ENCODE results near the gene WEE1. TPM values are rescaled to one million over a fixed set of nuclear protein-coding genes. Genes with fewer than 3 reads are reported as not detected.

The WEE1 gene
- total and polyA plus RNA-seq, 10 of the 15 experiments (the other 5 are each of a cell fraction or from before 2014, with no cell fraction given), result 13.8 to 69.5 (median 45.4) TPM

- peak; percentile 52; the same call in 1 of the 2 replicates for TF ChIP-seq CREB1 (IDR thresholded peaks at IDR 0.05; ENCODE audit: low read depth)
- no peak for TF ChIP-seq NKRF (conservative IDR thresholded peaks at IDR 0.05)
- TF ChIP-seq MYB (IDR thresholded peaks at IDR 0.05; ENCODE audit: borderline replicate concordance, low read depth, low read length), result no peak
- no peak for TF ChIP-seq POLR2AphosphoS5 (IDR thresholded peaks at IDR 0.05; ENCODE audit: low read length)
- TF ChIP-seq PRDM15 (CRISPR knock-in tag; IDR thresholded peaks at IDR 0.05), result no peak
- TF ChIP-seq RELA (IDR thresholded peaks at IDR 0.05; ENCODE audit: borderline replicate concordance, partially characterized antibody), result peak; percentile 17
- TF ChIP-seq ZBTB40 (IDR thresholded peaks at IDR 0.05; ENCODE audit: borderline replicate concordance), result peak; percentile 56; the same call in 1 of the 2 replicates
- TF ChIP-seq RB1 (IDR thresholded peaks at IDR 0.05; ENCODE audit: borderline replicate concordance), result 0 out of 2 replicates have a peak, but pooled peaks have one; percentile 6
- 0 out of 2 replicates have a peak, but pooled peaks have one; percentile 65 for TF ChIP-seq RCOR1 (conservative IDR thresholded peaks at IDR 0.05; ENCODE audit: low read depth, low read length)
- TF ChIP-seq TARDBP (IDR thresholded peaks at IDR 0.05; ENCODE audit: borderline replicate concordance), result no peak
- no peak; the same call in none of the 2 replicates for TF ChIP-seq TCF3 (IDR thresholded peaks at IDR 0.05; ENCODE audit: borderline replicate concordance, insufficient read depth, low read depth, low read length)
- TF ChIP-seq POU2F2 (IDR thresholded peaks at IDR 0.05; ENCODE audit: borderline replicate concordance, low read depth, low read length), result peak; percentile 97; the same call in 2 of the 3 replicates
- TF ChIP-seq TAF1 (IDR thresholded peaks at IDR 0.05; ENCODE audit: borderline replicate concordance, low read depth, low read length), result 0 out of 2 replicates have a peak, but pooled peaks have one; percentile 36
- TF ChIP-seq CBFB (IDR thresholded peaks at IDR 0.05; ENCODE audit: low read depth), result peak; percentile 96
- TF ChIP-seq JUND (IDR thresholded peaks at IDR 0.05; ENCODE audit: low read depth, low read length), result no peak
- peak; percentile 72 for TF ChIP-seq PML (IDR thresholded peaks at IDR 0.05; ENCODE audit: low read length)
- no peak for TF ChIP-seq SMAD5 (IDR thresholded peaks at IDR 0.05; ENCODE audit: low read depth)
Observed at GRCh38 chr11:9601037-9601875, 27.8 kb downstream of the WEE1 start (continued).

Measured in GM12878 (cell line).